ENCODE results near the gene OR5I1. TPM values are rescaled to one million over a fixed set of nuclear protein-coding genes. Genes with fewer than 3 reads are reported as not detected.

The OR5I1 gene
- total RNA-seq, 1 experiment from 2014 or later, result not detected

DNA sequence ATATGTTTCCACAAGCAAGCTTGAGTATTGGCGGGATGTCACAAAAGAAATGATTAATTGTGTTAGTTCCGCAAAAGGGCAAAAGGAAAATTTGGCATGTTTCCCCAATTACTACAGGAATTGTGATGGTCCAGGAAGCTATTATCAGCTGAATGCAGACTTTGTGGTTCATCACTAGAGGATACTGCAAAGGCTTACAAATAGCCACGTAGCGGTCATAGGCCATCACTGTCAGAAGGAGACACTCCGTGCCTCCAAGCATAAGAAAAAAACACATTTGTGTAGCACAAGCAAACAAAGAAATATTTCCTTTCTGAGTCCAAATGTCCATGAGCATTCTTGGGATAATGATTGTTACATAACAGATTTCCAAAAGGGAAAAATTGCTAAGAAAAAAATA lies 31.7 kb upstream of the OR5I1 start (continued):
- TF ChIP-seq, protein P1, sequence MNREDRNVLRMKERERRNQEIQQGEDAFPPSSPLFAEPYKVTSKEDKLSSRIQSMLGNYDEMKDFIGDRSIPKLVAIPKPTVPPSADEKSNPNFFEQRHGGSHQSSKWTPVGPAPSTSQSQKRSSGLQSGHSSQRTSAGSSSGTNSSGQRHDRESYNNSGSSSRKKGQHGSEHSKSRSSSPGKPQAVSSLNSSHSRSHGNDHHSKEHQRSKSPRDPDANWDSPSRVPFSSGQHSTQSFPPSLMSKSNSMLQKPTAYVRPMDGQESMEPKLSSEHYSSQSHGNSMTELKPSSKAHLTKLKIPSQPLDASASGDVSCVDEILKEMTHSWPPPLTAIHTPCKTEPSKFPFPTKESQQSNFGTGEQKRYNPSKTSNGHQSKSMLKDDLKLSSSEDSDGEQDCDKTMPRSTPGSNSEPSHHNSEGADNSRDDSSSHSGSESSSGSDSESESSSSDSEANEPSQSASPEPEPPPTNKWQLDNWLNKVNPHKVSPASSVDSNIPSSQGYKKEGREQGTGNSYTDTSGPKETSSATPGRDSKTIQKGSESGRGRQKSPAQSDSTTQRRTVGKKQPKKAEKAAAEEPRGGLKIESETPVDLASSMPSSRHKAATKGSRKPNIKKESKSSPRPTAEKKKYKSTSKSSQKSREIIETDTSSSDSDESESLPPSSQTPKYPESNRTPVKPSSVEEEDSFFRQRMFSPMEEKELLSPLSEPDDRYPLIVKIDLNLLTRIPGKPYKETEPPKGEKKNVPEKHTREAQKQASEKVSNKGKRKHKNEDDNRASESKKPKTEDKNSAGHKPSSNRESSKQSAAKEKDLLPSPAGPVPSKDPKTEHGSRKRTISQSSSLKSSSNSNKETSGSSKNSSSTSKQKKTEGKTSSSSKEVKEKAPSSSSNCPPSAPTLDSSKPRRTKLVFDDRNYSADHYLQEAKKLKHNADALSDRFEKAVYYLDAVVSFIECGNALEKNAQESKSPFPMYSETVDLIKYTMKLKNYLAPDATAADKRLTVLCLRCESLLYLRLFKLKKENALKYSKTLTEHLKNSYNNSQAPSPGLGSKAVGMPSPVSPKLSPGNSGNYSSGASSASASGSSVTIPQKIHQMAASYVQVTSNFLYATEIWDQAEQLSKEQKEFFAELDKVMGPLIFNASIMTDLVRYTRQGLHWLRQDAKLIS (CRISPR knock-in tag; IDR thresholded peaks at IDR 0.05; ENCODE audit: borderline replicate concordance), result no peak
- no peak for TF ChIP-seq ZNF263 (CRISPR knock-in tag; IDR thresholded peaks at IDR 0.05; ENCODE audit: low read depth)
- TF ChIP-seq, protein P2, sequence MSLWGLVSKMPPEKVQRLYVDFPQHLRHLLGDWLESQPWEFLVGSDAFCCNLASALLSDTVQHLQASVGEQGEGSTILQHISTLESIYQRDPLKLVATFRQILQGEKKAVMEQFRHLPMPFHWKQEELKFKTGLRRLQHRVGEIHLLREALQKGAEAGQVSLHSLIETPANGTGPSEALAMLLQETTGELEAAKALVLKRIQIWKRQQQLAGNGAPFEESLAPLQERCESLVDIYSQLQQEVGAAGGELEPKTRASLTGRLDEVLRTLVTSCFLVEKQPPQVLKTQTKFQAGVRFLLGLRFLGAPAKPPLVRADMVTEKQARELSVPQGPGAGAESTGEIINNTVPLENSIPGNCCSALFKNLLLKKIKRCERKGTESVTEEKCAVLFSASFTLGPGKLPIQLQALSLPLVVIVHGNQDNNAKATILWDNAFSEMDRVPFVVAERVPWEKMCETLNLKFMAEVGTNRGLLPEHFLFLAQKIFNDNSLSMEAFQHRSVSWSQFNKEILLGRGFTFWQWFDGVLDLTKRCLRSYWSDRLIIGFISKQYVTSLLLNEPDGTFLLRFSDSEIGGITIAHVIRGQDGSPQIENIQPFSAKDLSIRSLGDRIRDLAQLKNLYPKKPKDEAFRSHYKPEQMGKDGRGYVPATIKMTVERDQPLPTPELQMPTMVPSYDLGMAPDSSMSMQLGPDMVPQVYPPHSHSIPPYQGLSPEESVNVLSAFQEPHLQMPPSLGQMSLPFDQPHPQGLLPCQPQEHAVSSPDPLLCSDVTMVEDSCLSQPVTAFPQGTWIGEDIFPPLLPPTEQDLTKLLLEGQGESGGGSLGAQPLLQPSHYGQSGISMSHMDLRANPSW (CRISPR knock-in tag; conservative IDR thresholded peaks at IDR 0.05; ENCODE audit: low read depth), result no peak
- TF ChIP-seq, protein P3, sequence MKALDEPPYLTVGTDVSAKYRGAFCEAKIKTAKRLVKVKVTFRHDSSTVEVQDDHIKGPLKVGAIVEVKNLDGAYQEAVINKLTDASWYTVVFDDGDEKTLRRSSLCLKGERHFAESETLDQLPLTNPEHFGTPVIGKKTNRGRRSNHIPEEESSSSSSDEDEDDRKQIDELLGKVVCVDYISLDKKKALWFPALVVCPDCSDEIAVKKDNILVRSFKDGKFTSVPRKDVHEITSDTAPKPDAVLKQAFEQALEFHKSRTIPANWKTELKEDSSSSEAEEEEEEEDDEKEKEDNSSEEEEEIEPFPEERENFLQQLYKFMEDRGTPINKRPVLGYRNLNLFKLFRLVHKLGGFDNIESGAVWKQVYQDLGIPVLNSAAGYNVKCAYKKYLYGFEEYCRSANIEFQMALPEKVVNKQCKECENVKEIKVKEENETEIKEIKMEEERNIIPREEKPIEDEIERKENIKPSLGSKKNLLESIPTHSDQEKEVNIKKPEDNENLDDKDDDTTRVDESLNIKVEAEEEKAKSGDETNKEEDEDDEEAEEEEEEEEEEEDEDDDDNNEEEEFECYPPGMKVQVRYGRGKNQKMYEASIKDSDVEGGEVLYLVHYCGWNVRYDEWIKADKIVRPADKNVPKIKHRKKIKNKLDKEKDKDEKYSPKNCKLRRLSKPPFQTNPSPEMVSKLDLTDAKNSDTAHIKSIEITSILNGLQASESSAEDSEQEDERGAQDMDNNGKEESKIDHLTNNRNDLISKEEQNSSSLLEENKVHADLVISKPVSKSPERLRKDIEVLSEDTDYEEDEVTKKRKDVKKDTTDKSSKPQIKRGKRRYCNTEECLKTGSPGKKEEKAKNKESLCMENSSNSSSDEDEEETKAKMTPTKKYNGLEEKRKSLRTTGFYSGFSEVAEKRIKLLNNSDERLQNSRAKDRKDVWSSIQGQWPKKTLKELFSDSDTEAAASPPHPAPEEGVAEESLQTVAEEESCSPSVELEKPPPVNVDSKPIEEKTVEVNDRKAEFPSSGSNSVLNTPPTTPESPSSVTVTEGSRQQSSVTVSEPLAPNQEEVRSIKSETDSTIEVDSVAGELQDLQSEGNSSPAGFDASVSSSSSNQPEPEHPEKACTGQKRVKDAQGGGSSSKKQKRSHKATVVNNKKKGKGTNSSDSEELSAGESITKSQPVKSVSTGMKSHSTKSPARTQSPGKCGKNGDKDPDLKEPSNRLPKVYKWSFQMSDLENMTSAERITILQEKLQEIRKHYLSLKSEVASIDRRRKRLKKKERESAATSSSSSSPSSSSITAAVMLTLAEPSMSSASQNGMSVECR (CRISPR knock-in tag; IDR thresholded peaks at IDR 0.05; ENCODE audit: borderline replicate concordance), result no peak
- no peak for TF ChIP-seq NFATC4 (CRISPR knock-in tag; IDR thresholded peaks at IDR 0.05)
- TF ChIP-seq, protein P4, sequence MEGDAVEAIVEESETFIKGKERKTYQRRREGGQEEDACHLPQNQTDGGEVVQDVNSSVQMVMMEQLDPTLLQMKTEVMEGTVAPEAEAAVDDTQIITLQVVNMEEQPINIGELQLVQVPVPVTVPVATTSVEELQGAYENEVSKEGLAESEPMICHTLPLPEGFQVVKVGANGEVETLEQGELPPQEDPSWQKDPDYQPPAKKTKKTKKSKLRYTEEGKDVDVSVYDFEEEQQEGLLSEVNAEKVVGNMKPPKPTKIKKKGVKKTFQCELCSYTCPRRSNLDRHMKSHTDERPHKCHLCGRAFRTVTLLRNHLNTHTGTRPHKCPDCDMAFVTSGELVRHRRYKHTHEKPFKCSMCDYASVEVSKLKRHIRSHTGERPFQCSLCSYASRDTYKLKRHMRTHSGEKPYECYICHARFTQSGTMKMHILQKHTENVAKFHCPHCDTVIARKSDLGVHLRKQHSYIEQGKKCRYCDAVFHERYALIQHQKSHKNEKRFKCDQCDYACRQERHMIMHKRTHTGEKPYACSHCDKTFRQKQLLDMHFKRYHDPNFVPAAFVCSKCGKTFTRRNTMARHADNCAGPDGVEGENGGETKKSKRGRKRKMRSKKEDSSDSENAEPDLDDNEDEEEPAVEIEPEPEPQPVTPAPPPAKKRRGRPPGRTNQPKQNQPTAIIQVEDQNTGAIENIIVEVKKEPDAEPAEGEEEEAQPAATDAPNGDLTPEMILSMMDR (IDR thresholded peaks at IDR 0.05), result no peak

DNA sequence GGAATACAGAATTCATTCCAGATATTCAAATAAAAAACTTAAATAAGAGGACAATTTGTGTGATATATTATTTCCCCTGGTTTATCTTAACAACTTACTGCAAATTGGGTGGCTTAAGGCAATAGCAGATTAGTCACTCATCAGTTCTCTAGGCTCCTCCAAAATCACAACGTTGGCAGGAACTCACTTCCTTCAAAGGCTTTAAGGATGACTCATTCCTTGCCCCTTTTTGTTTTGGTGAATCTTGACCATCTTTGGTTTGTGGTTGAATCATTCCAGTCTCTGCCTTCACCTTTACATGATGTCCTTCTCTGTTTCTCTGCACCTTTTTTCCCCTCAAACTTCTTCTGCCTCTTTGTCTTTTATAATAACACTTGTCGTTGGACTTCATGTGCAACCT lies 30.2 kb upstream of the OR5I1 start:
- H3K27me3 Mint-ChIP-seq (ENCODE audit: low read depth), result no peaks in the 10 kb centered on the region
- peaks cover 8% of the 10 kb centered on the region for H3K9me3 Mint-ChIP-seq
- CTCF ChIA-PET, result no interaction called here
- H3K4me3 Mint-ChIP-seq, result no peak overlapping the region
- peaks cover 5% of the 10 kb centered on the region; the same call in 1 of the 2 replicates for H3K4me1 Mint-ChIP-seq
- H3K27ac Mint-ChIP-seq, result no peak overlapping the region
- POLR2A ChIA-PET, result interaction anchor here (0.5 kb wide), 1 partner anchor 12 kb away, joined by 3 read pairs; no protein-coding TSS in a partner anchor
- no peaks in the 10 kb centered on the region for H3K36me3 Mint-ChIP-seq
- no peak for DNase-seq (ENCODE audit: low spot score)
- ATAC-seq, result no peak
- TF ChIP-seq, protein P5, sequence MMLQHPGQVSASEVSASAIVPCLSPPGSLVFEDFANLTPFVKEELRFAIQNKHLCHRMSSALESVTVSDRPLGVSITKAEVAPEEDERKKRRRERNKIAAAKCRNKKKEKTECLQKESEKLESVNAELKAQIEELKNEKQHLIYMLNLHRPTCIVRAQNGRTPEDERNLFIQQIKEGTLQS (CRISPR knock-in tag; conservative IDR thresholded peaks at IDR 0.05), result no peak
- TF ChIP-seq, protein P6, sequence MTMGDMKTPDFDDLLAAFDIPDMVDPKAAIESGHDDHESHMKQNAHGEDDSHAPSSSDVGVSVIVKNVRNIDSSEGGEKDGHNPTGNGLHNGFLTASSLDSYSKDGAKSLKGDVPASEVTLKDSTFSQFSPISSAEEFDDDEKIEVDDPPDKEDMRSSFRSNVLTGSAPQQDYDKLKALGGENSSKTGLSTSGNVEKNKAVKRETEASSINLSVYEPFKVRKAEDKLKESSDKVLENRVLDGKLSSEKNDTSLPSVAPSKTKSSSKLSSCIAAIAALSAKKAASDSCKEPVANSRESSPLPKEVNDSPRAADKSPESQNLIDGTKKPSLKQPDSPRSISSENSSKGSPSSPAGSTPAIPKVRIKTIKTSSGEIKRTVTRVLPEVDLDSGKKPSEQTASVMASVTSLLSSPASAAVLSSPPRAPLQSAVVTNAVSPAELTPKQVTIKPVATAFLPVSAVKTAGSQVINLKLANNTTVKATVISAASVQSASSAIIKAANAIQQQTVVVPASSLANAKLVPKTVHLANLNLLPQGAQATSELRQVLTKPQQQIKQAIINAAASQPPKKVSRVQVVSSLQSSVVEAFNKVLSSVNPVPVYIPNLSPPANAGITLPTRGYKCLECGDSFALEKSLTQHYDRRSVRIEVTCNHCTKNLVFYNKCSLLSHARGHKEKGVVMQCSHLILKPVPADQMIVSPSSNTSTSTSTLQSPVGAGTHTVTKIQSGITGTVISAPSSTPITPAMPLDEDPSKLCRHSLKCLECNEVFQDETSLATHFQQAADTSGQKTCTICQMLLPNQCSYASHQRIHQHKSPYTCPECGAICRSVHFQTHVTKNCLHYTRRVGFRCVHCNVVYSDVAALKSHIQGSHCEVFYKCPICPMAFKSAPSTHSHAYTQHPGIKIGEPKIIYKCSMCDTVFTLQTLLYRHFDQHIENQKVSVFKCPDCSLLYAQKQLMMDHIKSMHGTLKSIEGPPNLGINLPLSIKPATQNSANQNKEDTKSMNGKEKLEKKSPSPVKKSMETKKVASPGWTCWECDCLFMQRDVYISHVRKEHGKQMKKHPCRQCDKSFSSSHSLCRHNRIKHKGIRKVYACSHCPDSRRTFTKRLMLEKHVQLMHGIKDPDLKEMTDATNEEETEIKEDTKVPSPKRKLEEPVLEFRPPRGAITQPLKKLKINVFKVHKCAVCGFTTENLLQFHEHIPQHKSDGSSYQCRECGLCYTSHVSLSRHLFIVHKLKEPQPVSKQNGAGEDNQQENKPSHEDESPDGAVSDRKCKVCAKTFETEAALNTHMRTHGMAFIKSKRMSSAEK (CRISPR knock-in tag; IDR thresholded peaks at IDR 0.05; ENCODE audit: borderline replicate concordance), result no peak
- TF ChIP-seq SOX15 (CRISPR knock-in tag; IDR thresholded peaks at IDR 0.05) (no peak), ZNF671 (CRISPR knock-in tag; IDR thresholded peaks at IDR 0.05) (no peak)
- TF ChIP-seq, protein P7, sequence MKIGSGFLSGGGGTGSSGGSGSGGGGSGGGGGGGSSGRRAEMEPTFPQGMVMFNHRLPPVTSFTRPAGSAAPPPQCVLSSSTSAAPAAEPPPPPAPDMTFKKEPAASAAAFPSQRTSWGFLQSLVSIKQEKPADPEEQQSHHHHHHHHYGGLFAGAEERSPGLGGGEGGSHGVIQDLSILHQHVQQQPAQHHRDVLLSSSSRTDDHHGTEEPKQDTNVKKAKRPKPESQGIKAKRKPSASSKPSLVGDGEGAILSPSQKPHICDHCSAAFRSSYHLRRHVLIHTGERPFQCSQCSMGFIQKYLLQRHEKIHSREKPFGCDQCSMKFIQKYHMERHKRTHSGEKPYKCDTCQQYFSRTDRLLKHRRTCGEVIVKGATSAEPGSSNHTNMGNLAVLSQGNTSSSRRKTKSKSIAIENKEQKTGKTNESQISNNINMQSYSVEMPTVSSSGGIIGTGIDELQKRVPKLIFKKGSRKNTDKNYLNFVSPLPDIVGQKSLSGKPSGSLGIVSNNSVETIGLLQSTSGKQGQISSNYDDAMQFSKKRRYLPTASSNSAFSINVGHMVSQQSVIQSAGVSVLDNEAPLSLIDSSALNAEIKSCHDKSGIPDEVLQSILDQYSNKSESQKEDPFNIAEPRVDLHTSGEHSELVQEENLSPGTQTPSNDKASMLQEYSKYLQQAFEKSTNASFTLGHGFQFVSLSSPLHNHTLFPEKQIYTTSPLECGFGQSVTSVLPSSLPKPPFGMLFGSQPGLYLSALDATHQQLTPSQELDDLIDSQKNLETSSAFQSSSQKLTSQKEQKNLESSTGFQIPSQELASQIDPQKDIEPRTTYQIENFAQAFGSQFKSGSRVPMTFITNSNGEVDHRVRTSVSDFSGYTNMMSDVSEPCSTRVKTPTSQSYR (CRISPR knock-in tag; IDR thresholded peaks at IDR 0.05), result no peak
- TF ChIP-seq, protein P2 (CRISPR knock-in tag; conservative IDR thresholded peaks at IDR 0.05; ENCODE audit: low read depth), result no peak
